SHP77 treated with DMSO at 0.1 percent for 48 hours (cell line): Measurements from ENCODE around the gene LMBR1.

ENCODE experiments used
- DNase-seq: peaks from one replicate; lab custom pipeline; 2025; lab: John Stamatoyannopoulos, UW

Gene LMBR1

DNA sequence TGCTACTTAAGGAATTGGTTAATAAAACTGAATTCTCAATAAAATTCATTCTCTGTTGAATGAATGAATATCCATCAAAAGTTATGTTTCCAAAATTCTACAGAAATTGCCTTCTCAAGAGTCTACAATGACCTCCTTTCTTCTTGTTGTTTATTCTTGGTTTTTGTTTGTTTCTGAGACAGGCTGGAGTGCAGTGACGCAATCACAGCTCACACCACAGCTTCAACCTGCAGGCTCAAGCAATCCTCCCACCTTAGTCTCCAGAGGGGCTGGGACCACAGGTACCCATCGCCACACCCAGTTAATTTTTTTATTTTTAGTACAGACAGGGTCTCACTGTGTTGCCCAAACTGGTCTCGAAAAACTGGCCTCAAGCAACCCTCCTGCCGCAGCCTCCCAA is 97.6 kb downstream of the LMBR1 start:
- no peak for DNase-seq

DNA sequence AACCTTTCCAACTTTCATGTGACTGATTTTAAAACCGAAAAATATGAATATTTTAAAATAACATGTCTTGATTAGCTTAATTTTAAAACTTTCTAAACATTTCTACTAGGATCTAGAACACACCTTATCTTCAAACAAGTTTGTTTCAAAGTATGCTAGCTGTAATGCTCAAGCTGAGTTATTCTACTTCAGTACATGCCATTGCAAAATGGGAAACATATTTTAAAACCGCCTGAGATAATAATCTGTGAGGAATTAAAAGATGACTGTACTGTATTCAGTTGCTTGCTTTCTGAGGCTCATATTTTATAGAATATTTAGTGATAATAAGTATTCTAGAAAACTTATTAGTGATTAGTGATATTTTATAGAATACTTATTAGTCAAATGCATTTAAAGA is 99.6 kb downstream of the LMBR1 start:
- no peak for DNase-seq

- DNase-seq, result no peak
These were observed 100.4 kb downstream of the LMBR1 start for GRCh38 chr7:156792611-156793010.

DNA sequence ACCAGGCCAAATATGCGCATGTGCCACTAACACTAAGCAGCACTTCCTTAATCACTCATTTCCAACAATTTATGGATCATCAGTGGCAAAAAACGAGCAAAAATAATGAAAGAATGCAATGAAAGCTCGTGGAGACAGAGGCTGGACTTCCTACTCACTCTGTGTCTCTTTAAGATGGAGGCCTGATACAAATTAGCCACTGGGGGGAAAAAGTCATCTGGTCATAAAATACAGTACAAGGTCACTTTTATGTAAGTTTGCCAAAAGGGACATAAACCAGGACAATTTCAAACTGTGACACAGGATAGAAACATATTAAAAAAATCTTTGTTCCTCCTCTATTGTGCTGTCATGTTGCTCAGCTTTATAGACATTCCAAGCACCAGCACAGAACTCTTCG is 101.7 kb downstream of the LMBR1 start:
- no peak for DNase-seq

DNA sequence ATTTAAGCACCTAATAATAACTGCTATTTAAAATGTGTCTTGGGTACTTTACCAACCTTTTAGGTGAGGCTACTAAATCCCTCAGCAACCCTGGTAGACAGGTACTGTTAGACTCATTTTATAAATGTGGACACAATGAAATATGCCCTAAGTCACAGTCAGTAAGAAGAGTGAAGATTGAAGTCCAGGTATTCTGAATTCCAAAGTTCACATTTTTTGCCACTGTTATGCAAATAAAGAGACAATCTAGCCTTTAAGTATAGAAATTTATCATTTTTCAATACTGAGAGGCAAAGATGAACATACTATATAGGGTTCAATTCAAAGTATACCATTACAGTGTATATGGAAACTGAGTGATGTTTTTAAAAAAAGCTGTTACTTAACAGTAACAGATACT is 102.7 kb downstream of the LMBR1 start:
- DNase-seq, result no peak

DNA sequence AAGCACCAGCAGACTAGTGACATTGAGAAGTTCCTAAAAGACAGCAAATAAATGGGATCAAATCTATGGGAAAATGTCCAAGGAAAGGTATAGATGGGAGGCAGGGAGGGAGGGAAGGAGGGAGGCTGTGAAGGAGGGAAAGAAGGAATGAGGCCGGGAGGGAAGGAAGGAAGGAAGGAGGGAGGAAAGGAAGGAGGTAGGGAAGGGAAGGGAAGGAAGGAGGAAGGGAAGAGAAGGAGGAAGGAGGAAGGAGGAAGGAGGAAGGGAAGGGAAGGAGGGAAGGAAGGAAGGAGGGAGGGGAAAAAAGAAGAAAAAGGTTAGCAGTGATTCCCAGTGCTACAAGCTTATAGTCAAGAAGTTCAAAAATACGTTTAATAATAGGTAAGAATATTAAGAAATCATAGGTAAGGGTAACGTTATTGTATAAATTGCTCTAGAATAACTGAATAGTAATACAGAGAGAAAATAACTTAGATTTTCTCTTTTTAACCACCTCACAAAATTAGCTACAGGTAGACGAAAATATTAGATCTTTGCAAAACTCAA is 106.9 kb downstream of the LMBR1 start:
- DNase-seq, result no peak

DNA sequence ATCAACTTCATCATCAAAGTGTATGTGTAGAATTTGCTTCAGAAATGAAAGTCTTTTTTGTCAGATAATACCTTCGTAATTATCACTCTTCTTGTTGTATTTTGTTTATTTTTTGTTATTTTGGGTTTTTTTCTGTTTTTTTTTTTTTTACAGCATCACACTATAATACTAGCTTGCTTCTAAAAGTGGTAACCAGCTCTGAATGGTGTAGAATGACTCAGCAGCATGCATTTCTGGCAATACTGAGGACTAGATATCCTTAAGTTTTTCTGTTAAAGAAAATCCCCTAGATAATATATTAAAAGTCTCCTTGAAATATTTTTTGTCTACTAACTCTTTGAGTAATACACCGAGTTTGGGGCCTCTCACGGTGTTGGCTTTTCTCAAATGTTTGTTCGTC is 109.1 kb downstream of the LMBR1 start:
- no peak for DNase-seq

DNA sequence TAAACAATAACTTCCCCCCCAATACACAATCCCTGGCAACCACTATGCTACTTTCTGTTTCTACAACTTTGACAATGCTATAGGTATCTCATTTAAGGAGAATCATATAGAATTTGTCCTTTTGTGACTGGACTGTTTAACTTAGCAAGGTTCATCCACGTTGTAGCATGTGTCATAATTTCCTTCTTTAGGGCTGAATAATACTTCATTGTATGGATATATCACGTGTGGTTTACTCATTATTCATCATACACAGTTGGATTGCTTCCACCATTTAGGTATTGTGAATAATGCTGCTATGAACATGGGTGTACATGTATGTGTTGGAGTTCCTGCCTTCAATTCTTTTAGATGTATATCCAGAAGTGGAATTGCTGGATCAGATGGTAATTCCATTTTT is 111.0 kb downstream of the LMBR1 start:
- DNase-seq, result no peak

GRCh38 chr7:156780724-156781455 is 112.1 kb downstream of the LMBR1 start:
- DNase-seq, result no peak

- no peak for DNase-seq
These were observed 114.3 kb downstream of the LMBR1 start for GRCh38 chr7:156778668-156779067.

DNA sequence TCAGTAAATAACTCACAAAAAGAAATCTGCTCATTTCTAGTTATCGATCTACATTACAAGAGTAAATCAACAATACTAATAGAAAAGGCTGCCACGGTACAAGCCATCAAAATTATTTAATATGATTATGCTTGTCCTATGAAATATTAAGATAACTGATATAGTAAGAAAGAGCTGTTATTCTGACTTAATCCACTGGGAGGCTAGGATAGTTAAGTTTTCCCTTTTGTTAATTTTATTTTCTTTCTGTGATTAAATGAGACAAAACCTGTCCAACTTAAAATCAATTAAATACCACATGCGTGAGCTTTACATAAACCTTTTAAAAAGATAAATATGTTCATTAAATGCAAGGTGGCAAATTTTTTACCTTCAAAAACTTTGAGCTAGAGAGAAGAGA is 114.8 kb downstream of the LMBR1 start:
- DNase-seq, result no peak

GRCh38 chr7:156777364-156778069 is 115.5 kb downstream of the LMBR1 start:
- DNase-seq, result no peak

- DNase-seq, result no peak
These were observed 116.5 kb downstream of the LMBR1 start for GRCh38 chr7:156776527-156776926.

DNA sequence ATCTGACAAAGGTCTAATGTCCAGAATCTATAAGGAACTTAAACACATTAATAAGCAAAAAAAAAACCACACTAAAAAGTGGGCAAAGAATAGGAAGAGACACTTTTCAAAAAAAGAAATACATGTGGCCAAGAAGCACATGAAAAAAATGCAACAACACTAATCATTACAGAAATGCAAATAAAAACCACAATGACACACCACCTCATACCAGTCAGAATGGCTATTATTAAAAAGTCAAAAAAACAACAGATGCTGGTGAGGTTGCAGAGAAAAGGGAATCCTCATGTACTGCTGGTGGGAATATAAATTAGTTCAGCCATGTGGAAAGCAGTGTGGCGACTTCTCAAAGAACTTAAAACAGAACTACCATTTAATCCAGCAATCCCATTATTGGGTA is 119.0 kb downstream of the LMBR1 start:
- DNase-seq, result no peak

GRCh38 chr7:156772725-156773124 is 120.3 kb downstream of the LMBR1 start:
- no peak for DNase-seq

GRCh38 chr7:156768698-156769472 is 124.1 kb downstream of the LMBR1 start:
- no peak for DNase-seq

GRCh38 chr7:156766666-156767065 is 126.3 kb downstream of the LMBR1 start:
- no peak for DNase-seq

- no peak for DNase-seq
These were observed 126.9 kb downstream of the LMBR1 start for GRCh38 chr7:156765901-156766656.

DNA sequence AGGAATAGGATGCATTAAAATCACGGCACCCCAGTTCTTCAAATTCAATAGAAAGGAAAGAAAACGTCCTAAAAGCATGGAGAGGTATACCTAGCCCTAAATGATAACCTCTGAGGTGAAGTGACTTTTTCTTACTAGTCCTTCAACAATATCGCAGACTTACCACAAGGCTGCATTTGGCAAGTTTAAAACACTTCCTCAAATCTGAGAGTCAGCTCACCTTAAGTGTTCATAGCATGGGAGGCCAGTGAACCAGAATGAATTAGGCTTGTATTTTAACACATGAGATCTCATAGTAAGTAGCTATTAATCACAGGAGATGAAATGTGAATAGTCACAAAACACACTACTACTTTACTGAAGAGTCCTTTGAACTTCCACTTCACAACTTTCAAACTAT is 128.2 kb downstream of the LMBR1 start:
- DNase-seq, result no peak

GRCh38 chr7:156764016-156764669 is 128.8 kb downstream of the LMBR1 start:
- DNase-seq, result peak; percentile 51

- DNase-seq, result no peak
These were observed 133.3 kb downstream of the LMBR1 start for GRCh38 chr7:156759579-156760202.
